ACHN (cell line): ENCODE results near the gene AKAP6.
A peak's percentile ranks its signal among the peaks of the same experiment; 100 is the strongest.
"Not testable (repeated sequence)": the region's sequence is repeated elsewhere in the genome, so short reads cannot be mapped to it uniquely, and the experiment has no call there.

Experiments used
- DNase-seq: peaks from one replicate; pipeline ENCODE4 v3.0.0-alpha.2; 2015
- in situ Hi-C: cut with HindIII; loops from 2 replicates; pipeline ENCODE4 v1.10.0; 2017; ENCODE audit warnings: low sequenced_read_pairs, low pct_ligation_motif_present, low pct_unique_long_range_greater_than_20kb

AKAP6 gene

DNA sequence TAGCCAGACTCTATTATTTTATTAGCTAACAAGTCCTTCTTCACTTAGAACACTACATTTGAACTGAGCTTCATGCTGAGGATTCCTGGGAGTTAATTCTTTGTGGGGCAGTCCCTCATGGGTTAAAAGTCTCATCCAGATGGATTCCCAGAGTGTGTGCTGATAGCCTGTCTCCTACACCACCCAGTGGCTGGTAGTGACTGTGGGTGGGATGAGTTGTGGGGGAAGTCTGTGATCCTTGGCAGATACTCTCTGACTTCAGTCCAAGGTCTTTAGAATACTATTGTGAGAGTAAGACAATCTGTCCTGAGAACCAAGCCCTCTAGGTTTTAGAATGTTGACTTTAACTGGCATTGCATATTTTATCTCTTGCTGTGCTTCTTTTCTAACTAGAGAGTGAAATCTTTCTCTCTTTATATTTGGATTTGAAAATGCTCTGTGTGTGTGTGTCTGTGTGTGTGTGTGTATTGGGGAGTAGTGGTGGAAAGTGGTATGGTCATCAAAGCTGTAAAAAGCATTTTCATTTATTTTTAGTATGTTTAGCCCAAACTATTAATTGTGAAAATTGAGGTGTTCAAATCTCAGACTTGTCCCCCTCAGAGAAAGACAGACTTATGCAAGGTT lies 37.3 kb downstream of the AKAP6 start:
- no peak for DNase-seq
- in situ Hi-C loops, result no loop called here

DNA sequence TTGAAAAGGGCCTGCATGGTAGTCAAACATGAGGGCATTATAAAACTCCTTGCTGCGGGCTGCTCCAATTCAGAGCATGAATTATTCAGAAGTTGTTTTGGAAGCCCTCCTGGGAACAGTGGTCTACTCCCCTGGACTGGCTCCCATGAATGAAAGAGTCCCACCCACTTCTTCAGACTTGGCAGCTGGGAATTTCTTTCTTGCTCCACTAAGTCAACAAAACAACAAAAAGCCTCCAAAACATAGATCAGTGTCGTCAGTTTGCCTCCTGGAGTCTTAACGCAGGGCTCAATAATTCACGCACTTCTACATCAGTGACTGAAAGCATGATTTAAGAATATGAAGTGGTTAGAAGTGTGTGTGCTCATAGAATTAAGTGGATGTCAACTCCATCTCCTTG lies 37.9 kb downstream of the AKAP6 start:
- in situ Hi-C loops, result no loop called here
- DNase-seq, result no peak

DNA sequence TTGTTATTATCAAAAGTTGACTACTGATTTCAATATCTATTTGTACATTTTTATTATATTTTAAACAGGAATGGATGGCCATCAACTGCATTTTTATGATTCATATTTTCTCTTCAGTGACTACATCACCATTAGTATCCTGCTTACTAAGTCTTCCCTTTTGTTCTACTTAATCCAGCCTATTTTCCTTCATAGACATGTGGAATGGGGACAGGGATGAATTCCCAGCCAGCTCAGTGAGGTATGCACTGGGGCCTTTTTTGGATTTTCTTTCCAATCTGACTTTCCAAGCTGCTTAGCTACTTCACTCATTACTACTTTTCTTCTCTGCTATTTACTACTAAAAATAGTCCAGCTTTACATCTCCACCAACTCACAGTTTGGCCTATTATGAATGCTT lies 38.4 kb downstream of the AKAP6 start:
- in situ Hi-C loops, result no loop called here
- DNase-seq, result no peak

DNA sequence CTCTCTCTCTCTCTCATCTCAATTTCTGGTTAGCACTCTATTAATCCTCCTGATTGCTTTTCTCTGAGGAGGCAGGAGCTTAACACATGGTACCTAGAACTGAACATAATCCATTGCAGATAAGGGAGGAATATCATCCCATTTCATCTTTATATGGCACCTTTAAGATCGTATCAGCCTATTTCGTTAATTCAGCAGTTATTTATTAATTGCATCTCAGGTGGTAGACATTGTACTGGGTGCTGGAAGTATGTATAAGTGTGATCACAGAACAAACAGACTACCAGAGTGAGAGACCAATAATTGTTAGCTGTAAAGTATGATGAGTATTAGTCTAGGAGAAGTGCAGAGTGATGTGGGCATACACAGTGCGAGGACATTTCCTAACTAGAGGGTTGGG lies 39.0 kb downstream of the AKAP6 start:
- in situ Hi-C loops, result no loop called here
- DNase-seq, result no peak

DNA sequence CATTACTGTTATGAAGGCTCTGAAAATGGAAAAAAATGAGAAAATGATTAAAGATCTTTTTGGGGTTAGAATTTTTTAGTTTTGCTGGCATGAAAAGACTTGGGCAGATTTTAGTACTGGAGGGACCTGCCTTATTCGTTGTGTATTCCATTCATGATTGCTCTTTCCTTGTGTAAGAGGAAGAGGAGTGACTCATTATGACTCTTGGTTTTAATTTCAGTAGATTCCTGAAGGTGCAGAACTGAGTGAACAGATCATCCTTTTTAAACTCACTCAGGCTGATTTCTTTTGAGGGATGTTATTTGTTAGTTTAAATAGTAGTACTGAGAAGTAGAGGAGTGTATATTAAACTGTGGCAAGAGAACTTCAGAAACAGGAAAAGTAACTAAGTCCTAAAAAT lies 41.6 kb downstream of the AKAP6 start:
- in situ Hi-C loops, result no loop called here
- peak; percentile 34 for DNase-seq

DNA sequence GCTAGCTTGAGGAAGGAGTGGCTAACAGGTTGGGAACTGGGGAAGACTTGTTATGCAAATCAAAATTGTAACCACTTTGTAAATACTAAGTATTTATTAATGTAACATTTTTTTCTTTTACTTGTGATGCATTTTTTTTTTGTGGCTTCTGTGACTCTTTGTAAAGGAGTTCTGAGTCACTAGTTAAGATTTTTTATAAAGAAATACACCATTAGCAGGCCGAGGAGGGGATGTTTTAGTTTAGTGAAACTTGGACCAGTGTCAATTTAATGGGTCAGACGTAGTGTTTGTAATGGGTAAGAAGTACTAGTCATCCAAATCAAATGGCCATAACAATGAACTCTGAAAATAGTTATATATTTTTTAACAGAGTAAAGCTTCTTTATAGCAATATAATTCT lies 43.1 kb downstream of the AKAP6 start:
- in situ Hi-C loops, result no loop called here
- no peak for DNase-seq

DNA sequence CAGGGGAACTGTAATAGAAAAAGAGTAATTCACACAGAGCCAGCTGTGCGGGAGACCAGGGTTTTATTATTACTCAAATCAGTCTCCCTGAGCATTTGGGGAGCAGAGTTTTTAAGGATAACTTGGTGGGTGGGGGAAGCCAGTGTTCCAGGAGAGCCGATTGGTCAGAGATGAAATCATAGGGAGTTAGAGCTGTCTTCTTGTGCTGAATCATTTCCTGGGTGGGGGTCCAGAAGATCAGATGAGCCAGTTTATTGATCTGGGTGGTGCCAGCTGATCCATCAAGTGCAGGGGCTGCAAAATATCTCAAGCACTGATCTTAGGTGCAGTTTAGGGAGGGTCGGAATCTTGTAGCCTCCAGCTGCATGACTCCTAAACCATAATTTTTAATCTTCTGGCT lies 44.1 kb downstream of the AKAP6 start:
- in situ Hi-C loops, DNase-seq: not testable (repeated sequence)

DNA sequence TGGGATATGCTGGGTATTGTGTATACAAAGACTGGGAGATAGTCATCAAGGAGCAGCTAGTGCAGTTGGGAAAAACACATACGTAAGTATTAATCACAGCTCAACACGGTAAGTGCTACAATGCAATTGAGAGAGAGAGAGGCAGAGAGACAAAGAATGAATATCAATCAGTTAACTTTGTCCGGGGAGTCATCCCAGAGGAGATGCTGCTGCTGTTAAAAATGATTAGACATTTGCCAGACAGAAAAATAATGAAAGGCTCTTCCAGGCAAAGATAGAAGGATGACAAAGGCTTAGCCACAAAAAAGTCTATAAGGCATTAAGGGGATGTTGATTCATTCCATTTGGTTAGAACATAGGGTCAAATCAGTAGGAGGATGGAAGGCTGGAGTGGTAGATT lies 45.1 kb downstream of the AKAP6 start:
- DNase-seq, result no peak
- in situ Hi-C loops, result no loop called here

DNA sequence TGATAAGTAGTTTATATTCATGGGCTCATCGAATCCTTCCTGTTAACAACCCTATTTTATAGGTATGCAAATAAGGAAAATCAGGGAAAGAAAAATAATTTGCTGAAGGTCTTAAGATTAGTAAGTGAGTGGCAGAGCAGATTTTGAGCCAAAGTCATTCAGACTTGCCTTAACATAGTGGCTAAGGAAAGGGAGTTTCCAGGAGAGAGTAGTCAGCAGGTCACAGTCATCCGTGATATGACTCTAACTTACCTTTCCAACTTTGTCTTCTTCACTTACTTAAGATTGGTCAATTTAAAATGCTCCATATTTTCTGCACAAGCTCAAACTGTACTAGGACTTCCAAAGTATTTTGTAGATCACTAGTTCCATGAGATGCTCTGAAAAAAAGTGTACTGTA lies 46.6 kb downstream of the AKAP6 start:
- in situ Hi-C loops, result no loop called here
- DNase-seq, result no peak

DNA sequence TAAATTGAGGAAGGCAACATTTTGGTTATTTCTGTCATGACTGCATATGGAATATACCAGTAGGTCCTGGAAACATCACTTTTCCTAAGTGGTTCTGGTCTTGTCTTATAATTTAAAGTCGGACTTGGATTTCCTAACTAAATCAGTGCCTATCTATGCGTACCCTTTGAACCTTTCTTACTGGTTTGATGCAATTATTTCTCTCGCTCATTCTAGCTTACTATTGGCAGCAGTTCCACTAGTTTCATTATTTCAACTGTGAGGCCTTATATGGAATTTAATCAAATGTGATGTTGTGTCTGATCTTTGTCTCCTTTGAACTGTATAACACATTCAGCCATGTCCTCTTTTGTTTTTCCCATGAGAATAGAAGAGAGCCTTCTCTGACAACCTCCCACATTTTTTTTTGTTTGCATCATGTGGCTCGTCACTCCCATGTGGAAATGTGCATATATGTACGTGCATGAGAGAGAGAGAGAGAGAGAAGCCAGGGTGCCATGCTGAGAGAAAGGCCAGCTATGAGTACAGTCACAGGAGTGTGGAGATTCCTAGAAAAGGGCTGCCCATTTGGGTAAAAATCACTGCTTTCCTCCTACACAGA lies 48.0 kb downstream of the AKAP6 start:
- DNase-seq, result no peak
- in situ Hi-C loops, result no loop called here

DNA sequence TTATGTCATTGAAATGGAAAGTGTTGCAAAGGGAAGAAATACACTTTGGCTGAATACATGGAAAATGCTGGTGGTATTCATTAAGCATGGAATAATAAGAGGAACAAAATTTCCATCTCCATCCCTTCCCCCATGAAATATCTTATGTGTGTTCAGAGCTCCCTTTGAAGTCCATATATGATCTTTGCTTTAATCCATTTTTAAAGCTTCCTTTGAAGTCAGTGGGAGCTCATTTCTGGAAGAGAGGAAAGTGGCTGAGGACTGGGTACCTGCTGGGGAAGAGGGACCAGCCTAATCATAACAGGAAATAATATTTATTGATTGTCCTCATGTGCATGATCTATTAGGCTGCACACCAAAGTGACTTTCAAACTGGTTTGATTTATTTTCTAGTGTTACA lies 49.2 kb downstream of the AKAP6 start:
- no peak for DNase-seq
- in situ Hi-C loops, result no loop called here

DNA sequence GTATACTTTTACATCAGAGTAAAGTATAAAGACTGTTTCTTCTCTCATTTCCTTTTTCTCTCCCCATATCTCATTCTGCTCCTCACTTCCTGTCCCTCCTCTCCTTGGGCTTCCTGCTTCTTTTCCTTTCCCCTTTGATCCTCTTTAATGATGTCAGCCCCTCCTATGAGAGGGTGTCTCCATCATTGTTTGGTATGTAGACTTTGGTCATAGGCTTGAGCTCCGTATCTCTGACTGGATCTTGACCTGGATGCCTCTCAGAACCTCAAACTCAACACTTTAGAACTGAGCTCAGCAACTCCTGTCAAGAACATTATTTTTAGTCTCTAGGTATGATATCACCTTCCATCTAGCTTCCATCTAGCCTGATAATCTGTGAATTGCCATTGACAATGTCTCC lies 50.3 kb downstream of the AKAP6 start:
- in situ Hi-C loops, result no loop called here
- no peak for DNase-seq

DNA sequence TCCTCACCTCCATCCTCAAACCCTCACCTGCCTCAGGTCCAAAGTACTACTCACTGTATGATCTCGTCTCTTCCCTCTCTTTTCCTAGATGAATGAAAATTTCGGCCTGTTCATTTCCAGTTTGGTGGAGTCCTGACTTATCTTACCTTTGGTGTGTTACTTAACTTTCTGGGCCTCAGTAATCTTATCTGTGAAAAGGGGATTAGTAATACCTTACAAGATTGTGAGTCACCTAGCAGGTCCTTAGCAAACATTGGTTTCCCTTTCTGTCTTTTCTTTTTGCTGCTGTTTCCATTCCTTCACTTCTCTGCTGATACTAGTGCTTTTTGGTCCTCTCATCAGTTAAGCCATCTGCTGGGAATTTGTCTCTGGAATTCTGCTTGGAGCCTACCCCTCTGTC lies 52.8 kb downstream of the AKAP6 start:
- in situ Hi-C loops, result no loop called here
- no peak for DNase-seq

DNA sequence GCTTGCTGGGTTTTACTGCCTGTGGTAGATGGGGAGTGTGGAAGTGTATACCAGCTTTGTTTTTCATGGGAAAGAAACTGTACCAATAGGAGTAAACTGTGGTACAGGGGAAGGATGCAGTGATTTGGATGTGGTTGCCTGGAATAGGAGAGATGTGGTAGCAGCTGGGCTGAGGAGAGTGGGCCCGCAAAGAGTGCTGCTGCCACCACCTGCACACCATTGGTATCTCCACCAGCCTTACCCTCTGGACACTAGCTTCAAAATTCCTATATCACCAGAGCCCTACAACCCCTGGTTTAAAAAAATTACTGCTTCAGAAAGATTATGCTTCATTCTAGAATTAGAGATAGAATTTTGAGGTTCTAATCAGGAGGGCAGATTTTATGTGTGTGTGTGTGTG lies 53.6 kb downstream of the AKAP6 start:
- peak; percentile 19 for DNase-seq
- in situ Hi-C loops, result no loop called here

DNA sequence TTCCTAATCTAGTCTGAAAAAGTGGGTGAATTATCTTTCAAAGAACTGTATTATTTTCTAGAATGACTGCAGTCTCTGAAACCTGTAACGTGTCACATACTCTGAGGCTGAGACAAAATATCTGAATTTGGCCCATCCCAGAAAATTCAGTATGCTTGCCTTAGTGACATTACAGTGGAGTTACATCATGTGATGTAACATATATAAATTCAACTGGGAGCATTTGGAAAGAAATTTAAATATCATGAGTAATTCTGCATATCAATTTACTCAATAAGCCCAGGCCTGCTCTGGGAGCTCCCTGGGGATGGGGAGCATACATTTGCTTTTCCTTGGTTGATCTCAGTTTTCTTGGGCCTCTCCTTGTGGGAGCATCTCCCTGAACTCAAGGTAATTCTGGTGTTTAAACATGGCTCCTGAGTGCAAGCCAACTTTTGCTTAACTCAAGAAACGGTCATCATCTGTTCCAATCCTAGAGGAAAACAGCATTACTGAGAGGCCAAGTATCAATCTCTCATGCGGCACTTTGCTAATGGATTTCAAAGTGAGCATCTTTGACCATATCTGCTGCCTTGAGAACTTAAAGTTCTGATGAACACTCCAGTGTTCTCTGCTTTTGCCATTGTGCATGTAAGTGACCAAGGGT lies 54.4 kb downstream of the AKAP6 start:
- in situ Hi-C loops, result no loop called here
- no peak for DNase-seq

DNA sequence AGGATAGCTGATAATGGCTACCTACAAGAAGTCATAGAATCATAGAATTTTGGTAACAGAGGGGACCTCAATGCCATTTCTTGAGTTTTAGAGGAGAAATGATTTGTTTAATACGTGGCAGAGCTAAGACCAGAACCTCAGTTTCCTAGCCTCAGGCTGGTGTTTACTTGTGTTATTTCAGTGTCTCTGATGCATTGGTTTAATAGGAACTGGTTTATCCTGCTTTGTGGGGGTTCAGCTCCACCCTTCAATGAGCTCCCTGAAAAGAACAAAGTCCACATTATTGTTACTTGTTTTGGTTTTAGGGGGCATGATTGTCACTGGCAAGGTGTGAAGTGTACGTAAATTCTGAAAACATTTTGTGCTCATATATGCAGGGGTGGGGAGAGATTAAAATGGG lies 55.4 kb downstream of the AKAP6 start:
- in situ Hi-C loops, result no loop called here
- DNase-seq, result no peak

DNA sequence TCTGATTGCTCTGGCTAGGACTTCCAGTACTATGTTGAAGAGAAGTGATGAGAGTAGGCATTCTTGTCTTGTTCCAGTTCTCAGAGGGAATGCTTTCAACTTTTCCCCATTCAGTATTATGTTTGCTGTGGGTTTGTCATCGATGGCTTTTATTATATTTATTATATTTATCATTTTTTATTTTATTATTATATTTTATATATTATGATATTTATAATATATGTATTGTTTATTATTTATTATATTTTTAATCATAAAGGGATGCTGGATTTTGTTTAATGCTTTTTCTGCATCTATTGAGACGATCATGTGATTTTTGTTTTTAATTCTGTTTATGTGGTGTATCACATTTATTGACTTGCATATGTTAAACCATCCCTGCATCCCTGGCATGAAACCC lies 58.2 kb downstream of the AKAP6 start:
- DNase-seq, in situ Hi-C loops: not testable (repeated sequence)

DNA sequence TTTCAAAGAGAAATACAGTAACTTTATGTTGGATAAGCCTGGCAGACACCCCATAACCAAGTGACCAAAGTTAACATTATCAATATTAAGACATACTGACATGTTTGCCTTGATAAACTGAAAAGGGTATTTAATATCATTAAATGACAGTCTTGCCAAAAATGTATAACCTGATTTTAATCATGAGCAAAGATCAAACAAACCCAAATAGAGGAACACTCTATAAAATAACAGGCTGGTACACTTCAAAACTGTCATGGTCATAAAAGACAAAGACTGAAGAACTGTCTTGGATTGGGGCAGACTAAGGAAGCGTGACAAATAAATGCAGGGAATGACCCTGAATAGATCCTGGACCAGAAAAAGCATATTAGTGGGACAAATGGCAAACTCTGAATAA lies 64.0 kb downstream of the AKAP6 start:
- in situ Hi-C loops, result no loop called here
- DNase-seq, result no peak

DNA sequence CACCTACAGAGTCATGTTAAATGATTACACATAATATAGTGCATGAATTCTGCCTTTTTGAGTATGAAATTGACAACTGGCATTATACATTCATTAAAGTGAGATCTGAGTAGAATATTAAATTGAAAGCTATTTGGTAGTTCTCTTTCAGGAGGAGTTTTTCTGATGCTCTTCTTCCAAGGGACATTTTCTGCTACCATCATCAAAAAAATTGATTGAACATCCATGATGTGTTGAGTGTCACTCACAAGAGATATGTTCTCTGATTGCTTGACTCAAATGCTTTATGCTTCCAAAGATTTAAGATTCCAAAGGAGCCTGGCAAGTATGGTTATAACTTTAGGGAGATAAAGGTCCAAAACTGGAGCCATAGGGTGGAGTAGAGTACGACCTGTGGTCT lies 64.9 kb downstream of the AKAP6 start:
- no peak for DNase-seq
- in situ Hi-C loops, result no loop called here

DNA sequence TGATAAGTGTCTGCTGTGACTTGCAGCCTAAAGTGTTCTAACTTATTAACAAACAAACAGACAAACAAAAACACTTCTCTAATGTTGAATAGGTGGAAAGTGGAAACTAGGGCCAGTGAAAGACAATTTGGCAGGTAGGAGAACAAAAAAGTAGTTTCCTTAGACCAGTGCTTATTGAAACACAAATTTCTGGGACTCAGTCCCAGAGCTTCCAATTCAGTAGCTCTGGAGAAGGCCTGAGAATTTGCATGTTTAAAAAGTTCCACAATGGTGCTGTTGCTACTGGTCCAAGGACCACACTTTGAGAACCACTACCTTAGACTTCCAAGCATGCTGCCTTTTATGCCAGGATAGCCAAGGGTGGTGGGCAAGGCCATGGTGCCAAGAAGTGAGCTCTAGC lies 67.8 kb downstream of the AKAP6 start:
- no peak for DNase-seq
- in situ Hi-C loops, result no loop called here
